Umbilical cord (tissue), 2 donors: ENCODE results near the gene ITGAX. TPM values are rescaled to one million over a fixed set of nuclear protein-coding genes. Genes with fewer than 3 reads are reported as not detected.
"Not testable (repeated sequence)": the region's sequence is repeated elsewhere in the genome, so short reads cannot be mapped to it uniquely, and the experiment has no call there.

Experiments used
- DNase-seq: peaks from one replicate; pipeline ENCODE4 v3.0.0-alpha.2; 2015; ENCODE audit warnings: low spot score
- total RNA-seq: library from RNA; depleted of rRNA; stranded (reverse); fragments of >200 nt; gene quantifications from one replicate; pipeline ENCODE4 v1.2.3, GENCODE V29; 2014; ENCODE audit warnings: low replicate concordance; ENCODE audit not compliant: insufficient read depth

The ITGAX gene
- total RNA-seq, 1 donor from 2014 or later: 8.9 TPM

GRCh38 chr16:31410082-31410481 lies 55.1 kb downstream of the ITGAX start:
- no peak for DNase-seq

- no peak for DNase-seq
Observed at GRCh38 chr16:31411024-31411844, 56.3 kb downstream of the ITGAX start.

GRCh38 chr16:31412750-31413149 lies 57.8 kb downstream of the ITGAX start:
- no peak for DNase-seq

GRCh38 chr16:31413381-31413780 lies 58.4 kb downstream of the ITGAX start:
- DNase-seq: no peak

- DNase-seq: no peak
Observed at GRCh38 chr16:31413943-31414342, 59.0 kb downstream of the ITGAX start.

- no peak for DNase-seq
Observed at GRCh38 chr16:31414706-31415105, 59.7 kb downstream of the ITGAX start.

GRCh38 chr16:31416371-31416770 lies 61.4 kb downstream of the ITGAX start:
- DNase-seq: no peak

GRCh38 chr16:31417036-31417435 lies 62.1 kb downstream of the ITGAX start:
- not testable (repeated sequence) for DNase-seq

- DNase-seq: no peak
Observed at GRCh38 chr16:31417916-31418315, 62.9 kb downstream of the ITGAX start.

- no peak for DNase-seq
Observed at GRCh38 chr16:31420037-31420436, 65.1 kb downstream of the ITGAX start.

GRCh38 chr16:31421587-31421986 lies 66.6 kb downstream of the ITGAX start:
- no peak for DNase-seq

GRCh38 chr16:31423241-31423640 lies 68.3 kb downstream of the ITGAX start:
- no peak for DNase-seq

- no peak for DNase-seq
Observed at GRCh38 chr16:31423801-31424200, 68.8 kb downstream of the ITGAX start.

- DNase-seq: peak; percentile 45
Observed at GRCh38 chr16:31427441-31428278, 72.7 kb downstream of the ITGAX start.

- no peak for DNase-seq
Observed at GRCh38 chr16:31428279-31428597, 73.3 kb downstream of the ITGAX start, which contains the start of gene COX6A2. Gene COX6A2, minus strand, starts transcription at chr16:31428360. Its CDS starts 35 bp downstream, at chr16:31428325.

GRCh38 chr16:31428638-31429247 lies 73.8 kb downstream of the ITGAX start:
- DNase-seq: no peak

- no peak for DNase-seq
Observed at GRCh38 chr16:31429314-31429713, 74.3 kb downstream of the ITGAX start.

GRCh38 chr16:31429796-31430195 lies 74.8 kb downstream of the ITGAX start:
- DNase-seq: no peak

- no peak for DNase-seq
Observed at GRCh38 chr16:31430380-31431052, 75.5 kb downstream of the ITGAX start.
